HG02852 (cell line): ENCODE results near the gene DPH7.
A peak's percentile ranks its signal among the peaks of the same experiment; 100 is the strongest.
"Not testable (repeated sequence)": the region's sequence is repeated elsewhere in the genome, so short reads cannot be mapped to it uniquely, and the experiment has no call there.

ENCODE experiments used
- ATAC-seq: cut with Tn5 transposase; IDR thresholded peaks from one replicate; pipeline ENCODE4 v1.9.1; 2021; ENCODE audit warnings: mild to moderate bottlenecking, moderate library complexity; ENCODE audit not compliant: unreplicated experiment

DPH7 gene

GRCh38 chr9:137578518-137579258, at the start of gene DPH7:
TSS of gene DPH7 (minus strand) at chr9:137578925. CDS start at chr9:137578777, 148 bp downstream.
- peak; percentile 93 for ATAC-seq

DNA sequence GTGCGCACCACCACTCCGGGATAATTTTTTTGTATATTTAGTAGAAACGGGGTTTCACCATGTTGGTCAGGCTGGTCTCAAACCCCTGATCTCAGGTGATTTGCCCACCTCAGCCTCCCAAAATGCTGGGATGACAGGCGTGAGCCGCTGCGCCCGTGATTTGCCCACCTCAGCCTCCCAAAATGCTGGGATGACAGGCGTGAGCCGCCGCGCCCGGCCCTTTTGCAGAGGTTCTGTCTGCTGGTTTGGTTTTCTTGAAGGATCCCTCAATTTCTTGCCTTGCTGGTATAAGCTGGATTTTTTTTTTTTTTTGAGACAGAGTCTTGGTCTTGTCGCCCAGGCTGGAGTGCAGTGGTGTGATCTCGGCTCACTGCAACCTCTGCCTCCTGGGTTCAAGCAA, 48.7 kb upstream of the DPH7 start:
- not testable (repeated sequence) for ATAC-seq

GRCh38 chr9:137626464-137626863, 47.7 kb upstream of the DPH7 start:
- ATAC-seq = no peak

DNA sequence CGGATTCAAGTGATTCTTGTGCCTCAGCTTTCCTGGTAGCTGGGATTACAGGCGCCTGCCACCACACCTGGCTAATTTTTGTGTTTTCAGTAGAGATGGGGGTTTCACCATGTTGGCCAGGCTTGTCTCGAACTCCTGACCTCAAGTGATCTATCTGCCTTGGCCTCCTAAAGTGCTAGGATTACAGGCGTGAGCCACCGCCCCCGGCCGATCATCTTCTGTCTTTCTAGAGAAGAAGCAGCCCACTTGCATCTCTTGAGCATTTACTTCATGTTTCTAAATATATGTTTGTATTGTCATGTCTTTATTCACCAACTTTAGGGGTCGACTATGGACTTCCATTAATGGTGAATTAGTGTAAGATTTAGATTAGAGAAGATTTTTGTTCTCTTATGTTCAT, 43.5 kb upstream of the DPH7 start:
- not testable (repeated sequence) for ATAC-seq

DNA sequence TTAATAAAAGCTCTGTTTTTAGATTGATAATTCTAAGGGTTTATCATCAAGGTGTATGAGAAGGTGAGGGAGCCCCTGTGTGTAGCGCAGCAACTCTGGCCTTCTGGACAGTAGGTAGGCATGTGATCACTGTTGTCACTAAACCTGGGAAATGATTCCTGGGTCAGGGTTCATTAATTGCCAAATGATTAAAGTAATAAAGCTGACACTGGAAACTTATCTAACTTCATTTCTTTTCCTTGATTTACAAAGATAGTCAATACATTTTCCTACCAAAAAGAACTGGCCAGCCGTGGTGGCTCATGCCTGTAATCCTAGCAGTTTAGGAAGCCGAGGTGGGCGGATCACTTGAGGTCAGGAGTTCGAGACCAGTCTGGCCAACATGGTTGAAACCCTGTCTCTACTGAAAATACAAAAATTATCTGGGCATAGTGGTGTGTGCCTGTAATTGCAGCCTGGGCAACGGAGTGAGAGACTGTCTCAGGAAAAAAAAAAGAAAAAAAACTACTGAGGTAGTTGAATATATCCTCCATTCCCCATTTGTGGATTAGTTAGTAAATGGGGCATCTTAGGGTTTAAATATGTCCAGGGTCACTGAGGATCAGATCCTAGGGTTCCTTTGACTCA, 42.5 kb upstream of the DPH7 start:
- ATAC-seq = no peak

DNA sequence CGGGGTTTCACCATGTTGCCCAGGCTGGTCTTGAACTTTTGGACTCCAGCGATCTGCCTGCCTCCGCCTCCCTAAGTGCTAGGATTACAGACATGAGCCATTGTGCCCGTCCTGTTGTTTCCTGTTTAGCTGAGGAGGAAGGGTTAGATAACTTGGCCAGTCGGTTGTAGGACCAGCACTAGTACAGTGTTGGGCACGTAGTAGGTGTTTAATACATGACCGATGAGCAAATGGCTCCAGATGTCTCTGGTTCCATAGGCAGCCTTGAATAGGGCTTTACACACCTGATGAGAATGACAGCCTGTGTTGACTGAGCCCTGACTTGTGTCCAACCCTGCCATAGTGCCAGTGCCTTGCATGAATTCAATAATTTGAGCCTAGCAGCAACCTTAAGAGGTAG, 41.9 kb upstream of the DPH7 start:
- ATAC-seq = no peak

- ATAC-seq = no peak
Observed at GRCh38 chr9:137620048-137620405, 41.3 kb upstream of the DPH7 start.

GRCh38 chr9:137619240-137620047, 40.7 kb upstream of the DPH7 start:
- peak; percentile 23 for ATAC-seq

DNA sequence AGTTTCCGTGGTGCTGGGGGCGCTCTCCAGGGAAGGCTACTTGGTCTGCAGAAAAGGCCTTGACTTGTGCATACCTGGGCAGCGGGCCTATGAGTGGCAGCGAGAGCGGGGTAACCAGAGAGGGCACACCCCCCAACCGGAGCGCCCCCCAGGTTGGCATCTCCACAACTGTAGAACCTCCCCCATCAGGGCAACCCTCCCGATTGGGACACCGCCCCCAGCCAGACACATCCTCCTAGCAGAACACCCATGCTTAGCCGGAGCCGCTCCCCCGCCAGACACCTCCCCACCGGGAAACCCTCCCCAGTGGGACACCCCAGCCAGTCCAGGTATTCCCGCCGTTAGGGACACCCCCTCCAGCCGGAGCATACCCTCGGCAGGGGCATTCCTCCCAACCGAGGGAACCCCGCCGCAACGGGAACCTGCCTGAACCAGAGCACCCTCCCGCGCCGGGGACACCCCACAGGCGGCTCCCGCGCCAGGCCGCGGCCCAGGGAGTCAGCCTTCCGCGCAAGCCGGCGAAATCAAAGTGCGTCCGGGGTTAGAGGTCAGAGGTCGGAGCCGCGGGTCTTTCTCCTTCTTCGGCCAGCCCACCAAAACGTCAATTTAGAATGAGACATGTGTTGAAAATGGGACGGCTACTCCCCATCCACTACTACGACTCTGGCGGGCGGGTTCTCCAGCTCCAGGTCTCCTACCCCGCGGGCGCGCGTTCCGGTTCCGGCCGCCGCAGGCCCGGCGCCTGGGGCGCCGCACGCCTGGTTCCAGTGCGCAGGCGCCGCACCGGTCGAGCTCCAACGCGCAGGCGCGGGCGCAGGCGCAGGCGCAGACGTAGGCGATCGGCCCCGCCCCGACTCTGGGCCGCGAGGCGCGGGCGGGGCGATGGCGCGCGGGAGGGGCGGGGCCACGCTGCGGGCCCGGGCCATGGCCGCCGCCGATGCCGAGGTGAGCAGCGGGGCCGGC, 39.7 kb upstream of the DPH7 start, which contains the start of gene EHMT1:
Gene EHMT1 (plus strand): TSS at position 901 of the 963 bp plus-strand sequence. CDS start 24 bp downstream, at position 925.
- peak; percentile 69 for ATAC-seq

DNA sequence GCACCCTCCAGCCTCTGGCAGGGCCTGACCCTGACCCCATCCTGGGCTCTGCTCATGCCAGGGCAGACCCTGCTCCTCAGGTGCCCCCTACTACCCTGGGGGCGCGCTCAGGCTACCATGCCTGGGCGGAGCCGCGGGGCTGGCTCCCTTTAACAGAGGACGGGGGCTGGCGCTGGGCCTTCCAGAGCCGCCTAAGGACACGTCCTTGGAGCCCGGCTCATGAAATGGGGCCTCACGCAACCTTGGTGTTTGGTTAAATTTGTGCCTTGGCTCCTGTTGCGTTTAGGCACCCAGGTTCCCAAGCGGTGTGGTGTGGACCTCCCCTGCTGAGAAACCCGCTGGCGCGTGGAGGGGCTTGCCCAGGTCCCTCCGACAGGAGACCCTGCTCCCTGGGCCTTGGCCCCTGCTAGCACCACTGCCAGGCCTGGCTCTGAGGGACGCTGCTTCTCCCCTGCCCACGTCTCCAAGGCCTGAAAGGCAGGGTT, 36.7 kb upstream of the DPH7 start:
- ATAC-seq = no peak

DNA sequence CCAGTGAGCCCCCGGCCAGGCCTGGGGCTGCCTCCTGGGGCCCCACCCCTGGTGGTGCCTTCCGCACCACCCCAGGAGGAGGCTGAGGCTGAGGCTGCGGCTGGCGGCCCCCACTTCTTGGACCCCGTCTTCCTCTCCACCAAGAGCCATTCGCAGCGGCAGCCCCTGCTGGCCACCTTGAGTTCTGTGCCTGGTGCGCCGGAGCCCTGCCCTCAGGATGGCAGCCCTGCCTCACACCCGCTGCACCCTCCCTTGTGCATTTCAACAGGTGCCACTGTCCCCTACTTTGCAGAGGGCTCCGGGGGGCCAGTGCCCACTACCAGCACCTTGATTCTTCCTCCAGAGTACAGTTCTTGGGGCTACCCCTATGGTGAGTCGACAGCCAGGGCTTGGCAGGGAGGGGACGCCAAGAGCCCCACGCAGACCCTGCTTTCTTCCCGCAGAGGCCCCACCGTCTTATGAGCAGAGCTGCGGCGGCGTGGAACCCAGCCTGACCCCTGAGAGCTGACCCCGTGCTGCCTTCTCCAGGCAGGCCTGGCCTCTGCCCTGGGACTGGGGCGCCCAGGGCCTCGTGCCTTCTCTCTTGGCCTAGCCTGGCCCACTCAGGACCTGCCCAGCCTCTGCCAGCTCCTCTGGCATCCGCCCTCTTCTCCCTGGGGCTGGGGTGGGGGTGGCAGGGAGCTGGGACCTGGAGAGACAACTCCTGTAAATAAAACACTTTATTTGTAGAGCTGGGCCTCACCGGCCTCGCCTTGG, 36.1 kb upstream of the DPH7 start:
- ATAC-seq = no peak

GRCh38 chr9:137613738-137614523, 35.2 kb upstream of the DPH7 start:
- ATAC-seq = no peak

- no peak for ATAC-seq
Observed at GRCh38 chr9:137613259-137613658, 34.5 kb upstream of the DPH7 start.

DNA sequence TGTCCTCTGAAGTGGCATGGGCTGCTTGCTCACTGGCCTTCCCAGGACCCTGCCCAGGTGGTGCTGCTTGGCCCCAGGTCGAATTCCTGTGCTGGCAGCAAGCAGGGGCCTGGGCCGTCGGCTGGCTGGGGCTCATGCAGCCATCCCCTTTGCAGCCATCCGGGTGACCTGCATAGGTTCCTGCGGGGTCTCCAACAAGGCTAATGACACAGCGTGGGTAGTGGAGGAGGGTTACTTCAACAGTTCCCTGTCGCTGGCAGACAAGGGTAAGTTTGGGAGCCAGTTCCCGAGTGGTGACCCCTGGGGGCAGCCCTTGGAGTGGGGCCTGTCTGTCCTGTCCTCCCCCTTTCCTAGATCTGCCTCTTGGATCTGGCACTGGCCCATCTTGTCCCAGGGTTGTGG, 34.0 kb upstream of the DPH7 start:
- ATAC-seq = no peak

- ATAC-seq = no peak
Observed at GRCh38 chr9:137611623-137612609, 33.2 kb upstream of the DPH7 start.

DNA sequence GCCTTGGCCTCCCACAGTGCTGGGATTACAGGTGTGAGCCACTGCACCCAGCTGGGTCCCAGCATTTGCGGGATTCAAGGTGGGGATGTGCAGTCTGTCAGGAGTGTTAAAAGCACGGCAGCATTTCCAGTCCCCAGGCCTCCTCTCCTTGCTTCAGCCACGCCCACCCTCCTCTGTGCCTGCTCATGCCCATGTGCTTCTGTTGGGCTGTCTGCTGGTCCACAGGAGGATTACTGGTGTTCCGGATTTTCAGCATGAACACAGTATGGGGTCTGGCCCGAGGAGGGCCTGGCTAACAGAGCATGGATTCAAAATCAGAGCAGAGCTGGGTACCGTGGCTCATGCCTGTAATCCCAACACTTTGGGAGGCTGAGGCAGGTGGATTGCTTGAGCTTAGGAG, 32.2 kb upstream of the DPH7 start:
- no peak for ATAC-seq

GRCh38 chr9:137607141-137607857, 28.6 kb upstream of the DPH7 start:
- no peak for ATAC-seq
